ENCODE data around the gene ATG7. TPM values are rescaled to one million over a fixed set of nuclear protein-coding genes. Genes with fewer than 3 reads are reported as not detected.
"Not testable (repeated sequence)": the region's sequence is repeated elsewhere in the genome, so short reads cannot be mapped to it uniquely, and the experiment has no call there.

ATG7 gene
- total RNA-seq, 2 experiments from 2014 or later: 26.4 to 28.6 TPM

DNA sequence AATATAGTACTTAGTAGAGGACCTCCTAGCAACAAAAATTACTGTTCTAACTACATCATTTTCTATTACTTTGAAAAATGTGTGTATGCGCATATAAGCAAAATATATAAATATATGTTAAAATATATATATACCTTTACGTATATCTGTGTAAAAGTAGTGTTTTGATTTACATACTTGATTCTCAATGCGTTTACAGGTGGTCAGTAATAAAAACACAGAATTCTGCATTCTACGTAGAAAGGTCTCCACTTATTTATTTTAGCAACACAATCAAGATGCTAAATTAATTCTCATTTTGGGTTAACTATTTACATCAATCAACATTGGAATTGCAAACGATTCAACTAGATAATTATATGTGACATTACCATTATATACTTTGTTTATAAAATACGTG is 158.0 kb downstream of the ATG7 start:
- Mint-ChIP-seq H3K27ac (no peak overlapping the region), H3K4me1 (no peaks in the 10 kb centered on the region), H3K4me3 (no peak overlapping the region), H3K36me3 (peaks cover 15% of the 10 kb centered on the region), H3K27me3 (no peaks in the 10 kb centered on the region), H3K9me3 (no peaks in the 10 kb centered on the region)
- DNase-seq (no peak), ATAC-seq (ENCODE audit: low read depth) (no peak)
- POLR2A ChIA-PET: no interaction called here

- no peak overlapping the region for H3K4me3 Mint-ChIP-seq
- no peak overlapping the region for H3K27ac Mint-ChIP-seq
- H3K27me3 Mint-ChIP-seq: no peaks in the 10 kb centered on the region
- no peaks in the 10 kb centered on the region for H3K9me3 Mint-ChIP-seq
- DNase-seq (no peak), ATAC-seq (ENCODE audit: low read depth) (no peak)
- POLR2A ChIA-PET: no interaction called here
- peaks cover 15% of the 10 kb centered on the region for H3K36me3 Mint-ChIP-seq
- H3K4me1 Mint-ChIP-seq: no peaks in the 10 kb centered on the region
These were observed 158.4 kb downstream of the ATG7 start for GRCh38 chr3:11430624-11431023.

GRCh38 chr3:11431319-11431718 is 159.1 kb downstream of the ATG7 start:
- H3K27me3 Mint-ChIP-seq: no peaks in the 10 kb centered on the region
- no peak overlapping the region for H3K4me3 Mint-ChIP-seq
- H3K4me1 Mint-ChIP-seq: no peaks in the 10 kb centered on the region
- ATAC-seq (ENCODE audit: low read depth): no peak
- no peaks in the 10 kb centered on the region for H3K9me3 Mint-ChIP-seq
- no peak overlapping the region for H3K27ac Mint-ChIP-seq
- peaks cover 14% of the 10 kb centered on the region for H3K36me3 Mint-ChIP-seq
- POLR2A ChIA-PET: no interaction called here
- no peak for DNase-seq

DNA sequence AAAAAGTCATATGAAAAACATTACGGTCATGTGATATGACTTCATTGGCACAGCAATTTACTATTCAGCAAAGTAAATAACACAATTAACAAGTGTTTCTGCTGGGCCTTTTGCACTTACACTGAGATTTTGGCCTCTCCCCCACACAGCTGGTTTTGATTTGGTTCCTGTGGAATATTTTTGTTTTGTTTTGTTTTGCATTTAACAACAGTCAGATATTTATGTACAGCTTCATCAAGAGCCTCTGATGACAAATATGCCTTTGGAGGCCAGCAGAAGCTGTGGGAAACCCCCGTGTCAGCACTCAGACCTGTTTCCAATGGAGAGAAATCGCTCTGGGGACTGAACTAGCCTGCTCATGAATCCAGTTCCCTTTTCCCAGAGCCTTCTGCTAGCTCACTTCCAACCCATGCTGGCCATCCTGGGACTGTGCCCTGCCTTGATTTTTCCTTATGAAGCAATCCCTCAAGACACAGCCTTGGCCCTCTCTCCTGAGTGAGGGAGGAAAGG is 161.9 kb downstream of the ATG7 start:
- no peaks in the 10 kb centered on the region for H3K9me3 Mint-ChIP-seq

DNA sequence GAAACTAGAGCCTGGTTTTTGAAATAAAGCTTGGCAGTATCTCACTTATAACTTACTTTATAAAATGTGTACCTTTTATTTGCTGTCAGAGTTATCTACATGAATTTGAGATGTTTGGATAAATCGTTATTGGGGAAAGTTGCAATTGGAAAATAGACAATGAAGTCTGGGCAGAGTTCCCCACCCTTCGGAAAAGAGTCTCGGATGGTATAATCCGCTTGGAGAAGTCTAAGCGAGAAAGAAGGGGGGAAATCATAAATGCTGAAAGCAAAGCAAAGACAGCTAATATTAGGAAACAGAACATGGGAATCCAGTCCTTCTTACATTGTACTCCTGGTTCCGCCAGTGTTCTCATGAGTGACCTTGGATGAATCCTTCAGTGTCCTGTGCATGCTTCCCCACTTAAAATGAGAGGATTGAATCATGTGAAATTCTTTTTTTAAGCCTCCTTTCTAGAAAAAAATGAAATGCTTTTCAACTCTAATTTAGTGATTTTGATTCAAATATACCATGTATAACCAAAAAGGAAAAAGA is 162.4 kb downstream of the ATG7 start:
- Mint-ChIP-seq H3K36me3 (no peaks in the 10 kb centered on the region), H3K27me3 (no peaks in the 10 kb centered on the region), H3K27ac (no peak overlapping the region), H3K4me1 (peaks cover 2% of the 10 kb centered on the region), H3K4me3 (no peak overlapping the region), H3K9me3 (no peaks in the 10 kb centered on the region)
- POLR2A ChIA-PET: no interaction called here
- no peak for ATAC-seq (ENCODE audit: low read depth)
- no peak for DNase-seq

More for the DNA sequence above, 161.9 kb downstream of the ATG7 start:
- H3K36me3 Mint-ChIP-seq: no peaks in the 10 kb centered on the region
- H3K27me3 Mint-ChIP-seq: no peaks in the 10 kb centered on the region
- H3K4me1 Mint-ChIP-seq: peaks cover 2% of the 10 kb centered on the region
- POLR2A ChIA-PET: no interaction called here
- no peak overlapping the region for H3K27ac Mint-ChIP-seq
- no peak for ATAC-seq (ENCODE audit: low read depth)
- no peak overlapping the region for H3K4me3 Mint-ChIP-seq
- DNase-seq: no peak

GRCh38 chr3:11435440-11436165 is 163.4 kb downstream of the ATG7 start:
- ATAC-seq (ENCODE audit: low read depth) (no peak), DNase-seq (no peak)
- H3K27ac Mint-ChIP-seq: no peak overlapping the region
- H3K27me3 Mint-ChIP-seq: no peaks in the 10 kb centered on the region
- POLR2A ChIA-PET: no interaction called here
- peaks cover 2% of the 10 kb centered on the region for H3K4me1 Mint-ChIP-seq
- no peaks in the 10 kb centered on the region for H3K9me3 Mint-ChIP-seq
- no peak overlapping the region for H3K4me3 Mint-ChIP-seq
- H3K36me3 Mint-ChIP-seq: peaks cover 1% of the 10 kb centered on the region

DNA sequence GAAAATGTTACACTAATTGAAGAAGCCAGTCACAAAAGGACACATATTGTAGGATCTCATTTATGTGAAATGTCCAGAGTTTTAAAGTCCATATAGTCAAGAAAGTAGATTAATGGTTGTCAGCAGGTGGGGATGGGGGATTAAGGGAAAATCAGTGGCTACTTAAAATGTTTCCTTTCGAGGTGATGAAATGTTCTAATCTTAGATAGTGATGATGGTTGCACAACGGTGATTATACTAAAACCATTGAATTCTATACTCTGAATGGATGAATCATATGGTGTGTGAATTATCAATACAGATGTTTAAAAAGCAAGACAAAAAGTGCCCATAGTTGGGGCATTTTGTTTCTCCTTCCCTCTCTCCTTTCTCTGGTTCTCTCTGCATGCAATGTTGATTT is 164.6 kb downstream of the ATG7 start:
- Mint-ChIP-seq H3K27ac (no peak overlapping the region), H3K27me3 (no peaks in the 10 kb centered on the region)

GRCh38 chr3:11437506-11437905 is 165.3 kb downstream of the ATG7 start:
- Mint-ChIP-seq H3K4me3 (no peak overlapping the region), H3K27ac (no peak overlapping the region), H3K9me3 (no peaks in the 10 kb centered on the region), H3K27me3 (no peaks in the 10 kb centered on the region), H3K4me1 (peaks cover 2% of the 10 kb centered on the region), H3K36me3 (peaks cover 3% of the 10 kb centered on the region)
- DNase-seq (no peak), ATAC-seq (ENCODE audit: low read depth) (no peak)
- POLR2A ChIA-PET: no interaction called here

More for the DNA sequence above, 164.6 kb downstream of the ATG7 start:
- POLR2A ChIA-PET: no interaction called here
- Mint-ChIP-seq H3K4me3 (no peak overlapping the region), H3K36me3 (peaks cover 1% of the 10 kb centered on the region), H3K9me3 (no peaks in the 10 kb centered on the region), H3K4me1 (peaks cover 2% of the 10 kb centered on the region)
- DNase-seq (no peak), ATAC-seq (ENCODE audit: low read depth) (no peak)

- POLR2A ChIA-PET: no interaction called here
- DNase-seq (no peak), ATAC-seq (ENCODE audit: low read depth) (no peak)
- H3K9me3 Mint-ChIP-seq: no peaks in the 10 kb centered on the region
- no peak overlapping the region for H3K27ac Mint-ChIP-seq
- H3K27me3 Mint-ChIP-seq: no peaks in the 10 kb centered on the region
- H3K4me1 Mint-ChIP-seq: peaks cover 3% of the 10 kb centered on the region
- H3K36me3 Mint-ChIP-seq: peaks cover 6% of the 10 kb centered on the region
- H3K4me3 Mint-ChIP-seq: no peak overlapping the region
These were observed 166.4 kb downstream of the ATG7 start for GRCh38 chr3:11438646-11439045.

- H3K4me3 Mint-ChIP-seq; POLR2A ChIA-PET; DNase-seq; H3K27ac Mint-ChIP-seq; ATAC-seq (ENCODE audit: low read depth); H3K4me1 Mint-ChIP-seq; H3K27me3 Mint-ChIP-seq; H3K9me3 Mint-ChIP-seq: not testable (repeated sequence)
- peaks cover 12% of the 10 kb centered on the region for H3K36me3 Mint-ChIP-seq
These were observed 169.1 kb downstream of the ATG7 start for GRCh38 chr3:11441346-11441745.

- no peak overlapping the region for H3K4me3 Mint-ChIP-seq
- DNase-seq (no peak), ATAC-seq (ENCODE audit: low read depth) (no peak)
- H3K27me3 Mint-ChIP-seq: no peaks in the 10 kb centered on the region
- no peaks in the 10 kb centered on the region for H3K9me3 Mint-ChIP-seq
- peaks cover 7% of the 10 kb centered on the region for H3K4me1 Mint-ChIP-seq
- peaks cover 21% of the 10 kb centered on the region for H3K36me3 Mint-ChIP-seq
- no peak overlapping the region for H3K27ac Mint-ChIP-seq
- POLR2A ChIA-PET: no interaction called here
These were observed 172.2 kb downstream of the ATG7 start for GRCh38 chr3:11444404-11444803.

- peaks cover 19% of the 10 kb centered on the region for H3K36me3 Mint-ChIP-seq
- DNase-seq; H3K27ac Mint-ChIP-seq; H3K27me3 Mint-ChIP-seq; H3K9me3 Mint-ChIP-seq; H3K4me3 Mint-ChIP-seq; ATAC-seq (ENCODE audit: low read depth); H3K4me1 Mint-ChIP-seq: not testable (repeated sequence)
- POLR2A ChIA-PET: interaction anchor here (0.5 kb wide), 1 partner anchor 24 kb away, joined by 6 read pairs; no protein-coding TSS in a partner anchor
These were observed 173.0 kb downstream of the ATG7 start for GRCh38 chr3:11445193-11445592.

DNA sequence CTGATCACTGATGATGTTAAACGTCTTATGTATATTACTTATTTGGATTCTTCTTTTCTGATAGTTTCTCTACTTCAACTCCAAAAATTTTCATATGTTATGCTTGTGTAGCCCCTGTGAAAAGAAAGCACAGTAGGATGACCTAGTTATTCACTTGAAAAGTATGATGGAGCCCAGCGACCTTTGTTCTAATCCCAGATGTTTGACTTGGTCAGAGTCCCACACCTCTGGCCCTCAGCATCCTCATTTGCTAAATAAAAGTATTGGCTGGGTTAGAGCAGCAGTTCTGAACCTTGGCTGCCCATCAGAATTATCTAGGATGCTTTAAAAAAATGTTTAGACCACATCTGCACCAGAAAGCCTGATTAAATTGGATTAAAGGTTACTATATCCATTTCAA is 173.7 kb downstream of the ATG7 start:
- H3K36me3 Mint-ChIP-seq: peaks cover 19% of the 10 kb centered on the region
- ATAC-seq (ENCODE audit: low read depth) (no peak), DNase-seq (no peak)
- POLR2A ChIA-PET: no interaction called here
- no peak overlapping the region for H3K27ac Mint-ChIP-seq
- no peak overlapping the region for H3K4me3 Mint-ChIP-seq
- no peaks in the 10 kb centered on the region for H3K9me3 Mint-ChIP-seq
- peaks cover 7% of the 10 kb centered on the region for H3K4me1 Mint-ChIP-seq
- no peaks in the 10 kb centered on the region for H3K27me3 Mint-ChIP-seq

DNA sequence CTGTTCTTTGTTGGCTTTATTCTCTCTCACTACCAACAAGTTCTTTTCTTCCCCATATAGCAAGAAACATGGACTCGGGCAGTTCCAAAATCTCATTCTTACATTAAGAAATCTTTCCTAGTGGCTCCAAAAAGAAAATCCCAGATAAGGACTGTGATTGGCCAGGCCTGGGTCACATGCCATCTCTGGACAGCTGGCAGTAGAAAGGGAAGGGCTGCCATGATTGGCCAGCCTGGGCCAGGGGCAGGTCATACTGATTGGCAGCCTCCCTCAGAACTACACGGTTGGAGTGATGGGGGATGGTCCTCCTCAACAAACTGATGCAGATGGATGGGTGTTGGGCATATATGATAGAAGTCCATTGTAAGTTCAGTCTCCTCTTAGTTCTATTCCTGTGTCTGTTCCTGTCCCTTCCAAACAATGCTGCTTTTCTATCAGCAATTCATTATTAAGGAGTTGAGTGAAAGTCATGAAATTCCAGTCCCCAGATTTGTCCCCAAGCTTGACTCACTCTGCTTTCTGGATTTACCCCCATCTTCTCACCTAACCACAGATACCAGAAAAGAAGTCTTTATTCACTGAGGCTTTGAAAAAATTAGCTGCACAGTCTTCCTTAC is 175.5 kb downstream of the ATG7 start:
- DNase-seq (no peak), ATAC-seq (ENCODE audit: low read depth) (no peak)
- peaks cover 7% of the 10 kb centered on the region for H3K4me1 Mint-ChIP-seq
- no peak overlapping the region for H3K4me3 Mint-ChIP-seq
- POLR2A ChIA-PET: no interaction called here
- H3K36me3 Mint-ChIP-seq: peaks cover 18% of the 10 kb centered on the region
- no peak overlapping the region for H3K27ac Mint-ChIP-seq
- H3K9me3 Mint-ChIP-seq: no peaks in the 10 kb centered on the region
- H3K27me3 Mint-ChIP-seq: no peaks in the 10 kb centered on the region
